ENCODE results near the gene PTPRD.

- TF ChIP-seq, protein P1, sequence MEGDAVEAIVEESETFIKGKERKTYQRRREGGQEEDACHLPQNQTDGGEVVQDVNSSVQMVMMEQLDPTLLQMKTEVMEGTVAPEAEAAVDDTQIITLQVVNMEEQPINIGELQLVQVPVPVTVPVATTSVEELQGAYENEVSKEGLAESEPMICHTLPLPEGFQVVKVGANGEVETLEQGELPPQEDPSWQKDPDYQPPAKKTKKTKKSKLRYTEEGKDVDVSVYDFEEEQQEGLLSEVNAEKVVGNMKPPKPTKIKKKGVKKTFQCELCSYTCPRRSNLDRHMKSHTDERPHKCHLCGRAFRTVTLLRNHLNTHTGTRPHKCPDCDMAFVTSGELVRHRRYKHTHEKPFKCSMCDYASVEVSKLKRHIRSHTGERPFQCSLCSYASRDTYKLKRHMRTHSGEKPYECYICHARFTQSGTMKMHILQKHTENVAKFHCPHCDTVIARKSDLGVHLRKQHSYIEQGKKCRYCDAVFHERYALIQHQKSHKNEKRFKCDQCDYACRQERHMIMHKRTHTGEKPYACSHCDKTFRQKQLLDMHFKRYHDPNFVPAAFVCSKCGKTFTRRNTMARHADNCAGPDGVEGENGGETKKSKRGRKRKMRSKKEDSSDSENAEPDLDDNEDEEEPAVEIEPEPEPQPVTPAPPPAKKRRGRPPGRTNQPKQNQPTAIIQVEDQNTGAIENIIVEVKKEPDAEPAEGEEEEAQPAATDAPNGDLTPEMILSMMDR (conservative IDR thresholded peaks at IDR 0.05; ENCODE audit: low read depth, low read length) = no peak
- no peak for TF ChIP-seq POLR2A (IDR thresholded peaks at IDR 0.05; ENCODE audit: low read depth, low read length)
- TF ChIP-seq RAD21 (IDR thresholded peaks at IDR 0.05; ENCODE audit: low read length) = no peak
- no peak for TF ChIP-seq SMC3 (IDR thresholded peaks at IDR 0.05; ENCODE audit: low read depth, low read length)
- no peak for TF ChIP-seq NFE2L2 (IDR thresholded peaks at IDR 0.05; ENCODE audit: low read depth, low read length)
- TF ChIP-seq RCOR1 (IDR thresholded peaks at IDR 0.05; ENCODE audit: insufficient replicate concordance, low read length) = no peak
- no peak for TF ChIP-seq MAZ (IDR thresholded peaks at IDR 0.05; ENCODE audit: borderline replicate concordance, low read depth, low read length)
- no peak for TF ChIP-seq RFX5 (IDR thresholded peaks at IDR 0.05; ENCODE audit: low read depth, low read length)
- TF ChIP-seq CHD1 (IDR thresholded peaks at IDR 0.05; ENCODE audit: low read depth, low read length) = no peak
- TF ChIP-seq CEBPB (IDR thresholded peaks at IDR 0.05; ENCODE audit: low read depth, low read length) = no peak
These were observed 1894.6 kb downstream of the PTPRD start for GRCh38 chr9:8718121-8718725.
